Measurements from ENCODE around the gene KIAA1217. TPM values are rescaled to one million over a fixed set of nuclear protein-coding genes. Genes with fewer than 3 reads are reported as not detected.

The KIAA1217 gene
- total and polyA plus RNA-seq, 2 of the 8 experiments (the other 6 are each of a cell fraction or from before 2014, with no cell fraction given): 4.5 to 15.6 TPM

- Histone ChIP-seq H2BK120ac (replicated peaks; ENCODE audit: low read depth, low read length) (no peak overlapping the region), H3K56ac (replicated peaks; ENCODE audit: insufficient read length, low read depth, low read length) (no peak overlapping the region), H3K27me3 (replicated peaks in 1 of 4; ENCODE audit: control insufficient read depth in 3 of 4, extremely low read depth in 1 of 4, insufficient read depth in 3 of 4, low read length in 3 of 4) (no peaks in the 10 kb centered on the region), H3K4me2 (ENCODE audit: insufficient read depth in 1 of 2, low read depth in 2 of 2, low read length in 2 of 2) (no peak overlapping the region), H3K9ac (replicated peaks in 1 of 4; ENCODE audit: extremely low read depth in 1 of 4, low read depth in 3 of 4, low read length in 3 of 4) (no peak overlapping the region), H2BK20ac (ENCODE audit: low read length) (no peak overlapping the region), H2AK5ac (ENCODE audit: low read depth, low read length) (no peak overlapping the region), H3K4ac (replicated peaks; ENCODE audit: insufficient read length, low read depth, low read length) (no peak overlapping the region), H3K23ac (ENCODE audit: insufficient read length) (no peak overlapping the region), H2BK5ac (ENCODE audit: low read depth, low read length) (no peak overlapping the region), H3K27ac (ENCODE audit: low read depth, low read length) (no peak overlapping the region), H3K9me3 (ENCODE audit: insufficient read depth in 2 of 2, low read depth in 1 of 2, low read length in 1 of 2) (no peaks in the 10 kb centered on the region), H3K79me2 (ENCODE audit: control insufficient read depth in 1 of 2, insufficient read depth in 2 of 2, low read length in 2 of 2) (no peaks in the 10 kb centered on the region), H4K8ac (ENCODE audit: extremely low read depth, insufficient read depth, low read length) (no peak overlapping the region), H4K5ac (ENCODE audit: insufficient read length, low read depth, low read length) (no peak overlapping the region), H3K4me3 (ENCODE audit: extremely low read depth in 1 of 4, insufficient read depth in 2 of 4, low read depth in 3 of 4, low read length in 4 of 4) (no peak overlapping the region), H3K23me2 (ENCODE audit: low read depth, low read length) (no peaks in the 10 kb centered on the region), H4K20me1 (replicated peaks in 1 of 2; ENCODE audit: control insufficient read depth in 1 of 2, insufficient read depth in 2 of 2, low read length in 2 of 2) (no peaks in the 10 kb centered on the region), H4K91ac (replicated peaks; ENCODE audit: insufficient read length, low read length) (no peak overlapping the region), H3K36me3 (ENCODE audit: control insufficient read depth in 2 of 4, insufficient read depth in 4 of 4, low read length in 3 of 4) (no peaks in the 10 kb centered on the region), H2BK12ac (ENCODE audit: low read depth, low read length) (no peak overlapping the region), H3K79me1 (ENCODE audit: low read depth, low read length) (0 out of 2 replicates have a peak, but pooled peaks cover 2% of the 10 kb centered on the region), H2BK15ac (ENCODE audit: low read length) (no peak overlapping the region), H3K4me1 (replicated peaks in 1 of 4; ENCODE audit: control insufficient read depth in 3 of 4, insufficient read depth in 4 of 4, low read length in 3 of 4) (peaks cover 0 to 7% (median 0%) of the 10 kb centered on the region in 4 experiments; a peak in 2 of 7 replicates), H3K14ac (ENCODE audit: insufficient read length) (no peak overlapping the region), H2AFZ (ENCODE audit: low read length) (no peak overlapping the region), H3K18ac (ENCODE audit: extremely low read depth, low read length) (no peak overlapping the region)
- FAIRE-seq (no peak), DNase-seq (ENCODE audit: low read depth in 1 of 2, low spot score in 2 of 2) (no peak)
- 89% methylated on average over 10 of the region's 10 CpGs; no CpG with 5 or more reads in 1 of the 2 experiments for WGBS, 2 experiments (ENCODE audit: extremely low coverage in 1 of 2, insufficient coverage in 1 of 2, insufficient read length in 1 of 2, insufficient replicate concordance in 2 of 2, low coverage in 1 of 2, low lambda C conversion rate in 2 of 2, missing lambda C conversion rate in 1 of 2)
- ChIA-PET POLR2A (ENCODE audit: partially characterized antibody) (no interaction called here), CTCF (ENCODE audit: partially characterized antibody) (interaction anchor here (0.9 to 10.7 kb wide), 14 partner anchors 8 to 467 kb away, joined by 3 to 116 read pairs (median 4); no protein-coding TSS in a partner anchor)
- no peak for TF ChIP-seq JUND (IDR thresholded peaks at IDR 0.05; ENCODE audit: low read length)
- no peak for TF ChIP-seq MAX (IDR thresholded peaks at IDR 0.05)
- TF ChIP-seq SUZ12 (IDR thresholded peaks at IDR 0.05; ENCODE audit: low read length): no peak
- no peak for TF ChIP-seq TBP (IDR thresholded peaks at IDR 0.05; ENCODE audit: low read depth, low read length)
- TF ChIP-seq EP300 (IDR thresholded peaks at IDR 0.05; ENCODE audit: borderline replicate concordance in 1 of 2, low read depth in 2 of 2, low read length in 2 of 2): no peak
- no peak for TF ChIP-seq SRF (IDR thresholded peaks at IDR 0.05; ENCODE audit: low read depth, low read length)
- no peak for TF ChIP-seq POLR2A (IDR thresholded peaks at IDR 0.05; ENCODE audit: control extremely low read depth in 1 of 2, low read depth in 2 of 2, low read length in 2 of 2)
- no peak for TF ChIP-seq HDAC2 (IDR thresholded peaks at IDR 0.05; ENCODE audit: borderline replicate concordance in 1 of 2, low read depth in 2 of 2, low read length in 2 of 2)
- TF ChIP-seq POU5F1 (IDR thresholded peaks at IDR 0.05; ENCODE audit: low read depth, low read length): no peak
- no peak for TF ChIP-seq SIRT6 (IDR thresholded peaks at IDR 0.05; ENCODE audit: low read length)
- no peak for TF ChIP-seq E2F6 (IDR thresholded peaks at IDR 0.05)
- no peak for TF ChIP-seq NANOG (IDR thresholded peaks at IDR 0.05; ENCODE audit: insufficient read depth, low read depth, low read length, poor library complexity, severe bottlenecking)
- no peak for TF ChIP-seq CHD1 (IDR thresholded peaks at IDR 0.05; ENCODE audit: low read depth, low read length)
Observed at GRCh38 chr10:24502006-24502405, 293.1 kb downstream of the KIAA1217 start.

Data from H1 (cell line).